GM12875 (cell line): ENCODE measurements around the gene CREB5.
A peak's percentile ranks its signal among the peaks of the same experiment; 100 is the strongest.

Experiments
- H3K4me3 ChIP-seq: one replicate; pipeline ENCODE4 v1.5.1; 2011; ENCODE audit warnings: low read depth, low read length, control low read depth
- CTCF ChIP-seq: IDR thresholded peaks from 2 replicates; pipeline ENCODE4 v1.5.1; 2011; ENCODE audit warnings: low read depth, mild to moderate bottlenecking, control low read depth, inconsistent platforms, low read length, moderate library complexity, borderline replicate concordance; ENCODE audit not compliant: insufficient read depth

Gene CREB5

GRCh38 chr7:28613262-28613661 is 200.9 kb downstream of the CREB5 start:
- H3K4me3 ChIP-seq = no peak overlapping the region
- no peak for TF ChIP-seq CTCF

GRCh38 chr7:28615091-28615490 is 202.8 kb downstream of the CREB5 start:
- TF ChIP-seq CTCF = peak; percentile 22; the same call in 1 of the 2 replicates
- H3K4me3 ChIP-seq = no peak overlapping the region

- H3K4me3 ChIP-seq = no peak overlapping the region
- TF ChIP-seq CTCF = no peak
Measured at GRCh38 chr7:28617308-28617880, 205.1 kb downstream of the CREB5 start.

- TF ChIP-seq CTCF = no peak
- no peak overlapping the region for H3K4me3 ChIP-seq
Measured at GRCh38 chr7:28618383-28618782, 206.1 kb downstream of the CREB5 start.

GRCh38 chr7:28619256-28619655 is 206.9 kb downstream of the CREB5 start:
- H3K4me3 ChIP-seq = no peak overlapping the region
- no peak for TF ChIP-seq CTCF

- no peak for TF ChIP-seq CTCF
Measured at GRCh38 chr7:28621369-28621841, 209.1 kb downstream of the CREB5 start.

GRCh38 chr7:28623105-28623730 is 210.9 kb downstream of the CREB5 start:
- no peak for TF ChIP-seq CTCF
- H3K4me3 ChIP-seq = no peak overlapping the region

More at GRCh38 chr7:28621369-28621841, 209.1 kb downstream of the CREB5 start:
- H3K4me3 ChIP-seq = no peak overlapping the region
